Stimulated activated CD8-positive, alpha-beta memory T cell treated with anti-CD3 and anti-CD28 coated beads, Interleukin-7, amount 100 ng/mL, for 24 hours (primary cell): ENCODE results near the gene CACNA1F.

Source experiments
- DNase-seq: peaks from one replicate; pipeline ENCODE4 v3.0.0-alpha.2; 2020; ENCODE audit warnings: low read depth

The CACNA1F gene

GRCh38 chrX:49257074-49257790, 24.1 kb upstream of the CACNA1F start:
- DNase-seq = no peak

- DNase-seq = no peak
Observed at GRCh38 chrX:49256268-49256995, 23.3 kb upstream of the CACNA1F start.

GRCh38 chrX:49254639-49255038, 21.5 kb upstream of the CACNA1F start:
- no peak for DNase-seq

GRCh38 chrX:49251325-49251724, 18.2 kb upstream of the CACNA1F start:
- no peak for DNase-seq

GRCh38 chrX:49250578-49250977, 17.4 kb upstream of the CACNA1F start:
- no peak for DNase-seq

GRCh38 chrX:49250066-49250465, 16.9 kb upstream of the CACNA1F start:
- DNase-seq = no peak

- DNase-seq = no peak
Observed at GRCh38 chrX:49249616-49250015, 16.5 kb upstream of the CACNA1F start.

GRCh38 chrX:49249071-49249470, 15.9 kb upstream of the CACNA1F start:
- DNase-seq = no peak

GRCh38 chrX:49247916-49248811, 15.0 kb upstream of the CACNA1F start:
- no peak for DNase-seq

GRCh38 chrX:49247346-49247745, 14.2 kb upstream of the CACNA1F start:
- no peak for DNase-seq

- no peak for DNase-seq
Observed at GRCh38 chrX:49246541-49246940, 13.4 kb upstream of the CACNA1F start.

GRCh38 chrX:49244207-49244606, 11.1 kb upstream of the CACNA1F start:
- DNase-seq = no peak

- no peak for DNase-seq
Observed at GRCh38 chrX:49243166-49243565, 10.0 kb upstream of the CACNA1F start.

GRCh38 chrX:49242545-49243066, 9.5 kb upstream of the CACNA1F start:
- no peak for DNase-seq

- DNase-seq = no peak
Observed at GRCh38 chrX:49238735-49239134, 5.6 kb upstream of the CACNA1F start.

GRCh38 chrX:49237060-49237459, 3.9 kb upstream of the CACNA1F start:
- DNase-seq = no peak

- DNase-seq = no peak
Observed at GRCh38 chrX:49233887-49234555, 881 bp upstream of the CACNA1F start.

- DNase-seq = no peak
Observed at GRCh38 chrX:49232525-49232924, 615 bp downstream of the CACNA1F start.

GRCh38 chrX:49231333-49232000, 1.7 kb downstream of the CACNA1F start:
- DNase-seq = no peak

- peak; percentile 20 for DNase-seq
Observed at GRCh38 chrX:49230500-49231232, 2.5 kb downstream of the CACNA1F start.

- DNase-seq = no peak
Observed at GRCh38 chrX:49228185-49228584, 5.0 kb downstream of the CACNA1F start.
